Left renal cortex interstitium (tissue), 4 donors: ENCODE data around the gene CPXCR1. TPM values are rescaled to one million over a fixed set of nuclear protein-coding genes. Genes with fewer than 3 reads are reported as not detected.
"Not testable (repeated sequence)": the region's sequence is repeated elsewhere in the genome, so short reads cannot be mapped to it uniquely, and the experiment has no call there.

Experiments
- DNase-seq, 4 donors: peaks; one replicate each; pipeline ENCODE4 v3.0.0-alpha.2; 2013; ENCODE audit warnings: low read depth in 4 of 4, low spot score in 2 of 4, missing footprints in 1 of 4
- polyA plus RNA-seq, 4 donors: library from polyadenylated mRNA; unstranded; fragments of 120-200 nt; gene quantifications; one replicate each; pipeline ENCODE4 v1.2.1, GENCODE V29; 2013; ENCODE audit not compliant: insufficient read length in 4 of 4

CPXCR1 gene
- polyA plus RNA-seq: not detected

DNA sequence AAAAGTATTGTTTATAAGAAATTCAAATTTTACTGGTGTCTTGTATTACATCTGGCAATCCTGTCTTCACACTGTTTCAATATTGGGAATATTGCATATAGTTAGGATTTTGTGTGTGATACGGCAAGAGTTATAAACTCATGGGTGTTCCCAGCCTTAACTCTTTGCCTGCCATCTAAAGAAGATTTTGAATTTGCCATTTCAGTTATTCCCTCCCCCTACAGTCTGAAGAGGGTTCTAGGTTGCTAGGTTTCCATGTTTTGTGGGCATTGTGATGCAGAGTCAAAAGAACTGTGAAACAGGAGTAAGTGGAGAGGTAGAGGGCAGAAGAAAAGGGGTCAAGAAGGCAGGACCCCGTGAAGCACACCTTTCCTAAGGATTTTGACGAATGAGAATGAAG is at the start of gene CPXCR1:
CPXCR1 (plus strand) TSS at position 301 of the 400 bp plus-strand sequence. CDS start 6,190 bp downstream, outside the sequence.
- no peak for DNase-seq

GRCh38 chrX:88735835-88736234 is 11.2 kb upstream of the CPXCR1 start:
- no peak for DNase-seq

- DNase-seq: not testable (repeated sequence)
Measured at GRCh38 chrX:88746215-88746614, 810 bp upstream of the CPXCR1 start.

DNA sequence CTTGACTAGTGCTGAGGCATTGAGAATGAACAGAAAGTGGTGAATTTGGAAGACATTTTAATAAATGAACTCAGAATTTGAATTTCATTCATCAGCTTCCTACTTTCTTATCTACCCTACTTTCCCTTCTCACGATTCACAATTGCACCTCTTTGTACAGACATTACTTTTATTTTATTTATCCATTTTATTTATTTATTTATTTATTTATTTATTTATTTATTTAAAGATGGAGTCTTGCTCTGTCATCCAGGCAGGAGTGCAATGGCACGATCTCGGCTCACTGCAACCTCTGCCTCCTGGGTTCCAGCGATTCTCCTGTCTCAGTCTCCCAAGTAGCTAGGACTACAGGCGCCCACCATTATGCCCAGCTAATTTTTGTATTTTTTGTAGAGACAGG is 5.3 kb downstream of the CPXCR1 start:
- DNase-seq: not testable (repeated sequence)

GRCh38 chrX:88789825-88790224 is 42.8 kb downstream of the CPXCR1 start:
- DNase-seq: no peak
